Colonic mucosa (tissue), 4 donors: Measurements from ENCODE around the gene CLUH. TPM values are rescaled to one million over a fixed set of nuclear protein-coding genes. Genes with fewer than 3 reads are reported as not detected.
"Not testable (repeated sequence)": the region's sequence is repeated elsewhere in the genome, so short reads cannot be mapped to it uniquely, and the experiment has no call there.

ENCODE experiments used
- DNase-seq: peaks from one replicate; pipeline ENCODE4 v3.0.0-alpha.2; 2020
- H3K27ac ChIP-seq: fragments of 200-600 bp; one replicate; pipeline ENCODE4 v1.8.0; 2021
- H3K27me3 ChIP-seq: fragments of 200-600 bp; one replicate; pipeline ENCODE4 v1.8.0; 2021
- H3K36me3 ChIP-seq: fragments of 200-600 bp; one replicate; pipeline ENCODE4 v1.8.0; 2021
- H3K4me1 ChIP-seq: fragments of 200-600 bp; one replicate; pipeline ENCODE4 v1.8.0; 2021; ENCODE audit warnings: mild to moderate bottlenecking
- H3K4me3 ChIP-seq: fragments of 200-600 bp; one replicate; pipeline ENCODE4 v1.8.0; 2021
- H3K9ac ChIP-seq, 2 donors: one replicate each; pipeline ENCODE4 v1.7.0; 2013; ENCODE audit warnings: control low read depth in 2 of 2, low read depth in 2 of 2, low read length in 2 of 2
- H3K9me3 ChIP-seq: fragments of 200-600 bp; one replicate; pipeline ENCODE4 v1.8.0; 2021
- CTCF ChIP-seq: fragments of 200-600 bp; IDR thresholded peaks from one replicate; pipeline ENCODE4 v1.8.0; 2022; ENCODE audit warnings: antibody characterized with exemption, mild to moderate bottlenecking
- intact Hi-C: fragments of 100-400 bp; cut with DNase I; formaldehyde crosslinking; loops from one replicate; pipeline ENCODE4 v1.14.1; 2022
- total RNA-seq, 2 donors: library from RNA; stranded (reverse); fragmentation: NEBNext Ultra II Directional in 1 of 2; extraction: Animal tissue kit (Norgen Biotek cat#: 25700) in 1 of 2; gene quantifications; one replicate each; pipeline ENCODE4 v1.2.1, GENCODE V29; 2021
- donor health status: healthy.
- donor health status: DM: no; HTN: no; CAD: no.
- donor health status: DM: no; HTN: no; CAD: no.

CLUH gene
- total RNA-seq, 2 donors from 2014 or later: 111 to 285 TPM

- H3K36me3 ChIP-seq: no peaks in the 10 kb centered on the region
- H3K4me1 ChIP-seq: no peaks in the 10 kb centered on the region
- H3K27ac ChIP-seq: no peak overlapping the region
- H3K27me3 ChIP-seq: no peaks in the 10 kb centered on the region
- no peak for DNase-seq
- no peak overlapping the region for H3K9ac ChIP-seq
- no peak for TF ChIP-seq CTCF
- no peak overlapping the region for H3K4me3 ChIP-seq
- intact Hi-C loops: loop anchor here (10.0 kb wide), 1 partner anchor 158 kb away; no protein-coding TSS in a partner anchor
- H3K9me3 ChIP-seq: no peaks in the 10 kb centered on the region
These were observed 29.2 kb downstream of the CLUH start for GRCh38 chr17:2682176-2682938.

- intact Hi-C loops: loop anchor here (10.0 kb wide), 1 partner anchor 157 kb away; no protein-coding TSS in a partner anchor
- no peaks in the 10 kb centered on the region for H3K36me3 ChIP-seq
These were observed 29.9 kb downstream of the CLUH start for GRCh38 chr17:2681650-2682049.

GRCh38 chr17:2680961-2681360 lies 30.6 kb downstream of the CLUH start:
- DNase-seq: no peak
- Histone ChIP-seq H3K4me1 (no peaks in the 10 kb centered on the region), H3K9me3 (no peaks in the 10 kb centered on the region), H3K27ac (no peak overlapping the region), H3K9ac (no peak overlapping the region), H3K36me3 (no peaks in the 10 kb centered on the region), H3K27me3 (no peaks in the 10 kb centered on the region), H3K4me3 (no peak overlapping the region)
- intact Hi-C loops: loop anchor here (10.0 kb wide), 1 partner anchor 156 kb away; no protein-coding TSS in a partner anchor
- no peak for TF ChIP-seq CTCF

More at GRCh38 chr17:2681650-2682049, 29.9 kb downstream of the CLUH start:
- no peaks in the 10 kb centered on the region for H3K9me3 ChIP-seq
- H3K4me1 ChIP-seq: no peaks in the 10 kb centered on the region
- no peaks in the 10 kb centered on the region for H3K27me3 ChIP-seq
- TF ChIP-seq CTCF: no peak
- no peak overlapping the region for H3K9ac ChIP-seq
- no peak overlapping the region for H3K4me3 ChIP-seq
- no peak for DNase-seq
- no peak overlapping the region for H3K27ac ChIP-seq

- H3K9ac ChIP-seq, H3K27ac ChIP-seq, H3K4me1 ChIP-seq, DNase-seq, H3K27me3 ChIP-seq, H3K4me3 ChIP-seq, H3K9me3 ChIP-seq, H3K36me3 ChIP-seq, intact Hi-C loops: not testable (repeated sequence)
These were observed 32.3 kb downstream of the CLUH start for GRCh38 chr17:2679247-2679646.

- no peaks in the 10 kb centered on the region for H3K27me3 ChIP-seq
- no peak overlapping the region for H3K4me3 ChIP-seq
- H3K36me3 ChIP-seq: peaks cover 21% of the 10 kb centered on the region
- no peak overlapping the region for H3K9ac ChIP-seq
- TF ChIP-seq CTCF: no peak
- intact Hi-C loops: no loop called here
- H3K27ac ChIP-seq: no peak overlapping the region
- no peaks in the 10 kb centered on the region for H3K9me3 ChIP-seq
- H3K4me1 ChIP-seq: no peaks in the 10 kb centered on the region
- DNase-seq: no peak
These were observed 39.5 kb downstream of the CLUH start for GRCh38 chr17:2672026-2672425.

GRCh38 chr17:2660410-2660809 lies 51.2 kb downstream of the CLUH start:
- intact Hi-C loops: loop anchor here (10.0 kb wide), 1 partner anchor 56 kb away; no protein-coding TSS in a partner anchor
- H3K27ac ChIP-seq, DNase-seq, H3K9ac ChIP-seq, H3K27me3 ChIP-seq, H3K36me3 ChIP-seq, H3K4me1 ChIP-seq, H3K9me3 ChIP-seq, H3K4me3 ChIP-seq: not testable (repeated sequence)

- H3K4me1 ChIP-seq, H3K4me3 ChIP-seq, H3K27me3 ChIP-seq, H3K36me3 ChIP-seq, H3K9ac ChIP-seq, H3K9me3 ChIP-seq, H3K27ac ChIP-seq, intact Hi-C loops, DNase-seq: not testable (repeated sequence)
These were observed 52.2 kb downstream of the CLUH start for GRCh38 chr17:2659337-2659736.
